ENCODE measurements around the gene BMP7.

DNA sequence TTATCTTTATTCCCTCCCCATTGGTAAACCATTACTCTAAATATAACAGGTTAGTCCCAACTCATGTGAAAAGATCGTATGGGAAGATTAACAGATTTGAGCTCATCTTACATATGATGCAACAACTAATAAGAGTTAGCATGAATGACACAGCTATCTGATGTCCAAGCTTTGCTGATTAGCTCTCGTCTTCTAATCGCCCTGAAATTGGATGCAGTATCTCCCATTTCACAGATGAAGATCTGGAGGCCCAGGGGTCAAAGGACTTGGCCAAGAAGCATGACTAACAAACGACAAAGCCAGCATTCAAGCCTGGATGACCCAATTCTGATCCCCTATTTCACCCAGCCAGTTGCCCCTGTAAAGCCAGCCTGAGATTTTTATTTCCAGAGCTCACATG lies 8.4 kb upstream of the BMP7 start:
- TF ChIP-seq EZH2 (IDR thresholded peaks at IDR 0.05; ENCODE audit: low read depth): no peak
- TF ChIP-seq, protein P1, sequence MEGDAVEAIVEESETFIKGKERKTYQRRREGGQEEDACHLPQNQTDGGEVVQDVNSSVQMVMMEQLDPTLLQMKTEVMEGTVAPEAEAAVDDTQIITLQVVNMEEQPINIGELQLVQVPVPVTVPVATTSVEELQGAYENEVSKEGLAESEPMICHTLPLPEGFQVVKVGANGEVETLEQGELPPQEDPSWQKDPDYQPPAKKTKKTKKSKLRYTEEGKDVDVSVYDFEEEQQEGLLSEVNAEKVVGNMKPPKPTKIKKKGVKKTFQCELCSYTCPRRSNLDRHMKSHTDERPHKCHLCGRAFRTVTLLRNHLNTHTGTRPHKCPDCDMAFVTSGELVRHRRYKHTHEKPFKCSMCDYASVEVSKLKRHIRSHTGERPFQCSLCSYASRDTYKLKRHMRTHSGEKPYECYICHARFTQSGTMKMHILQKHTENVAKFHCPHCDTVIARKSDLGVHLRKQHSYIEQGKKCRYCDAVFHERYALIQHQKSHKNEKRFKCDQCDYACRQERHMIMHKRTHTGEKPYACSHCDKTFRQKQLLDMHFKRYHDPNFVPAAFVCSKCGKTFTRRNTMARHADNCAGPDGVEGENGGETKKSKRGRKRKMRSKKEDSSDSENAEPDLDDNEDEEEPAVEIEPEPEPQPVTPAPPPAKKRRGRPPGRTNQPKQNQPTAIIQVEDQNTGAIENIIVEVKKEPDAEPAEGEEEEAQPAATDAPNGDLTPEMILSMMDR (conservative IDR thresholded peaks at IDR 0.05): no peak
